ENCODE data around the gene KRTAP10-3.
"Not testable (repeated sequence)": the region's sequence is repeated elsewhere in the genome, so short reads cannot be mapped to it uniquely, and the experiment has no call there.

The KRTAP10-3 gene

DNA sequence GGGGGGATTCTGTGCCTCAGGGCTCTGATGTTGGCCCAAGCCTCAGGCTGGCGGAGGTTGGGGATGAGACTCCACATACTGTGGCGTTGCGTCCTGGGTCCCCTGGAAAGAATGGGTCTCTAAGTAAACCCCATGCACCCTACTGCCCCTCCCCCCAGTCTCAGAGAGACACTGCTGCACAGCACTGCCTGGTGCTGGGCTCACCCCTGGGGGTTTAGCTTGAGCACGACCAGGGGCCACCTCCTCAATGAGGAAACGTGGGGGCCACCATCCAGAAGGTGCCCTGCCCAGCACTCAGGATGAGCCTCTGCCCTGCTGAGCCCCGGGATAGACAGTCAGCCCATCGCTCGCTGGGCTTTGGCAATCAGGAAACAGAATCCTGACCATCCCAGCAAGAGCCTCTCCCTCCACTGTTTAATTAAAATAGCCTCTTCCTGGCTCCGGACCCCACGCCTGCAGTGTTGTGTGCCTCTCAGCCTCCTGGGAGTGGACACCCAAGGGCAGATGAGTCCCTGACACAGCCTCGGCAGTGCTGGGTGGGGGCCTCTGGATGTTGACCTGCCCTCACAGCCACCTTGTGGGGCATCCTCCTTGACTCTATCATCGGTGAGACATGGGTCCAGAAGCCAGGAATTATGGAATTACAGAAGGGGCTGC lies 11.4 kb upstream of the KRTAP10-3 start:
- DNase-seq: no peak

DNA sequence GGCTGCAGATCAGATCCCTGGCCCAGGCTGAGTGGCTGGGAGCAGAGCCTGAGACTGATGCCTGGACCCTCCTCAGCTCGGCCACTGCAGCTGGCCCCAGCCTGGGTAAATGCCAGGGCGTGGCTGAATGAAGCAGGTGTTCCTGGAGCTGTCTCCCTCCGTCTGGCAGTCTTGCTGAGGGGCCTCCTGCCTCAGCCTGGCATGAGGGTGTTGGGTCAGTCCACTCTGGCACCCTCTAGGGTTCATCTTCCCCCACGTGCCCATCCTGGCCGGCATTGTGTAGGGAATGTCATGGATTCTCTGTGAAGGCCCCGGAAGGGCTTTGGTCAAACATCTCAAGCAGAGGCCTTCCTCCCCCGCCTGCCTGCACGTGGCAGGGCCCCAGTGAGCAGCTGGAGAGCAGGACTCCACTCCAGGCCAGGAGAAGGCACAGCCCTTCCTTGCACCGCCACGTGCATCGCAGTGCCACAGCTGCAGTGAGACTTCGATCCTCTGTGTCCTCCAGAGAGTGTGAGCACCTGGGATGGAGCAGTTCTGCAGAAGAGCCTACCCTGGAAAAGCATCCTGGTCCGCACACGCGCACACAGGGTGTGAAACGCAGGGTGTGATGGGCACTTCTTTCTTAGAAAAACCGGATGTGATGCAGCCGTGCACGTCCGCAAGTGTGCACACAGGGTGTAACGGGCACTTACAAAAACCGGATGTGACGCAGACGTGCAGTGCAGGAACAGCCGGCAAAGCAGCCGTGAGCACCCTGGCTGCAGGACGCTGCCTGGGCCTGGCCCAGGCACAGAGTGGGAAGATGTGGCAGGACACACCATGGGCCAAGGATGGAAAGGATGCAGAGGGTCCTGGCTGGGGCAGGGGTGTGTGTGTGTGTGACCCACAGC lies 10.3 kb upstream of the KRTAP10-3 start:
- no peak for DNase-seq

GRCh38 chr21:44568261-44568660 lies 9.7 kb upstream of the KRTAP10-3 start:
- DNase-seq: no peak

GRCh38 chr21:44567481-44568171 lies 9.0 kb upstream of the KRTAP10-3 start:
- DNase-seq: no peak

- no peak for DNase-seq
These were observed 7.8 kb upstream of the KRTAP10-3 start for GRCh38 chr21:44566403-44566802.

GRCh38 chr21:44564886-44565598 lies 6.4 kb upstream of the KRTAP10-3 start:
- no peak for DNase-seq

DNA sequence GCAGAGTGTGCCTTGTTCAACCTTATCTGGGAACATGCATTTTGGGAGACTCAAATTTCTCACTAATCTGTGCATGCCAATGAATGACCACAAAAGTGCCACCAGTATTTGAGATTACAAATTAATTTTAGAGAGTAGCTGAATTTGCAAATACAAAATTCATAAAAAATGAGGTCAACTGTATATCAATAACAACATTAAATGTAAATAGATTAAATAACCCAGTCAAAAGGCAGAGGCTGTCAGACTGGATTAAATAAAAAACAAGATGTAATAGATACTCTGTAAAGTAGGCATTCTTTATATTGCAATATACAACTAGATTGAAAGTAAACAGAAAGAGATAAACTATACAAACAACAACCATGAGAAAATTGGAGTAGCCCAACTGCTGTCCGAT lies 5.5 kb upstream of the KRTAP10-3 start:
- no peak for DNase-seq

DNA sequence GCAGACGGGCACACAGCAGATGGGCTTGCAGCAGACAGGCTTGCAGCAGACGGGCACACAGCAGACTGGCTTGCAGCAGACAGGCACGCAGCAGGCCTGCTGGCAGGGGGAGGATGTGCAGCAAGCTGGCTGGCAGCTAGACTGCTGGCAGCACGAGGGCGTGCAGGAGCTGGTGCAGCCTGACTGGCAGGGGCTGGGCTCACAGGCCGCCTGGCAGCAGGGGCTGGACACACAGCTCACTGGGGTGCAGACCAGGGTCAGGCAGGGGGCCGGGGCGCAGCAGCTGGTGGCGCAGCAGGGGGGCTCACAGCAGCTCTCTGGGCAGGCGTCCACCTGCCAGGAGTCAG lies 293 bp downstream of the KRTAP10-3 start:
- not testable (repeated sequence) for DNase-seq

DNA sequence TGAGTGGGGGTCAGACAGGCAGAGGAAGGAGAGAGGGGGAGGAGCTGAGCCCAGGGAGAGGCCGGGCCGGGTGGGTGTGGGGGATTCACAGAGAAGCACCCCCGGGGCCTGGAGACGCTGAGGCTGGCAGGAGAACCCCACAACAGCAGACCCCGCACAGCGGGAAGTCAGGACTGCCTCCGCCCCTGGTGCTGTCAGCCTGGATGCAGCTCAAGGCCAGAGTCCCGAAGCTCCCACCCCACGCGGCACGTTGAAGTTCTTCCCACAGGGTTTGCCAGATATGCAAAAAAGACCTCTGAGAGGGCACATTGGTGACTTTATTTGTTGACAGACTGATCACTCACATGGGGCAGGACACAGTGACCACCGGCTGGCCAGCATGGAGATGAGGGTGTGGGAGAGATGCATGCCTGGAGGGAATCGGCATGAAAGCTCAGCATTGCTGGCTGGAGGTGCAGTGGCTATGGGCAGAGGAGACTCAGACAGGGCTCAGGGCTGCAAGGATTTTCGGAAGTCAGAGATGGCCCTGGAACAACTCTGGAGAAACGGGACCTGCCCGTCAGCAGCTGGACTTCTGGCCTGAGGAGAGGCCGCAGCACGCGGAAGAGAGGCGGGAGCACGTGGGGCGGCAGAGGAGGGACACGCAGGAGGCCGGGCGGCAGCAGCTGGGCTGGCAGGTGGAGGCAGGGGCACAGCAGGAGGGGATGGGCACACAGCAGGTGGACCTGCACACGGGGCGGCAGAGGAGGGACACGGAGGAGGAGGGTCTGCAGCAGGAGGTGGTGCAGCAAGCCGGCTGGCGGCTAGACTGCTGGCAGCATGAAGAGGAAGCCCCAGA lies 885 bp downstream of the KRTAP10-3 start:
- DNase-seq: no peak

GRCh38 chr21:44556879-44557278 lies 1.7 kb downstream of the KRTAP10-3 start:
- no peak for DNase-seq

DNA sequence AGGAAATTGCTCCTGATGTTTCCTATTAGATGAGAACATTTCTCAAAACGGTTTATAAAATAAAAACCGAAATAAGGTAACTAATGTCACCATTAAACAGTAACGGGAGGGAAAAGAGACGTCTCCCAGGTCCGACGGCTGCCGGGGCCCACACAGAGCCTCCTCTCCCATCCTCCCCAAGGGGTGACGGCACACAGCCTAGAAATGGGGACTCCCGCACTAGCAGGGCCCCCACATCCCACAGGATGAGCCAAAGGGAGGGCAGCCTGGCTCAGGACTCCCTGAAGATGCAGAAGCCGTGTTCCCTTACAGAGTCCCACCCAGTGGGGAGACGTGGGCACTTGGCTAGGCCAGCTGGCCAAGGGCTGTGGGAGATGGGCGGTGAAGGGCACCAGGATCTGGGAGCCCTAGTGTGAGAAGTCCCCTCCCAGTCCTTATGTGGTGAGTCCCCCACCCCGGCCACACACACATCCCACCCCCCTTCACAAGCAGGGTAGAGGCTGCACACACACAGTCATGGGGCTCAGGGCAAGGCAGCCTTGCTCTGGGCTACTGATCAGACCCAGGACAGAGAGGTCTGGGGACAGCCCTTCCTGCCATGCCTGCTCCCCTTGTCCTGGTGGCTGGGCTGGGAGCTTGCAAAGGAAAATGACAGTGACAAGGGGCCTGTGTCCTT lies 3.3 kb downstream of the KRTAP10-3 start:
- no peak for DNase-seq

DNA sequence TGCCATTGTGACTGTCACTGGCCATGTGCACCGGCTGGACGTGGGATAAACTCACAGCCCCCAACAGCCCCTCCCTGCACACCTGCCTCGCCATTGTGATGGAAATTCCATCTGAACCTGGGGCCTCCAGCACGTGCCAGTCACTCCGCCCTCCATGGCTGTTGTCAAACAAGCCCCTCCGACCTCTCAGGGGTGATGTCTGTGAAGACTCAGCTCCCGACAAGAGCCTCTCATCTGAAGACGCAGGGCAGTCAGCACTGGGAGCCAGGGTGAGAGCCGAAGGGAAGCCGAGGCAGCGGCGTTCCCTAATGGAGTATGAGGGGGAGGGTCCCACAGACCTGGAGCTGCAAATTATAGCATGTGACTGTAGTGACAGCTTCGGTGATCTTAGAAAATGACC lies 5.9 kb downstream of the KRTAP10-3 start:
- DNase-seq: no peak

DNA sequence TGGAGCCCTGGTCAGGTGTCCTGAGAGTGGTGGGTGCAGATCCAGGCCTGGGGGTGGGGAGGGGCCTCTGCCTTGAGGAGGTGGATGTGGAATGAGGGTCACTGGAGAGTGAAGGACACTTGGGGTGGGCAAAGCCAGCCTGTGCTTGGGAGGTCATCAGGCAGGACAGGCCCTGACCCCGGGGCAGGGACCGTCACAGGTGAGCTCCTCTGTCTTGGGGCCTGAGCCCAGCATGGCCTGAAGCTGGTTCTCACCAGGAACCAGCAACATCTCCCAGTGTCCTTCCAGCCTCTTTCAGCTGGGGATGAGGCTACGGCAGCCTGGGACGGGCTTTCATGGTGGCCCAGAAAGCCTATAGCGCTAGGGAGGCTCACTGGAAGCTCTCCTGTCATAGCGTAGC lies 6.5 kb downstream of the KRTAP10-3 start:
- DNase-seq: no peak

DNA sequence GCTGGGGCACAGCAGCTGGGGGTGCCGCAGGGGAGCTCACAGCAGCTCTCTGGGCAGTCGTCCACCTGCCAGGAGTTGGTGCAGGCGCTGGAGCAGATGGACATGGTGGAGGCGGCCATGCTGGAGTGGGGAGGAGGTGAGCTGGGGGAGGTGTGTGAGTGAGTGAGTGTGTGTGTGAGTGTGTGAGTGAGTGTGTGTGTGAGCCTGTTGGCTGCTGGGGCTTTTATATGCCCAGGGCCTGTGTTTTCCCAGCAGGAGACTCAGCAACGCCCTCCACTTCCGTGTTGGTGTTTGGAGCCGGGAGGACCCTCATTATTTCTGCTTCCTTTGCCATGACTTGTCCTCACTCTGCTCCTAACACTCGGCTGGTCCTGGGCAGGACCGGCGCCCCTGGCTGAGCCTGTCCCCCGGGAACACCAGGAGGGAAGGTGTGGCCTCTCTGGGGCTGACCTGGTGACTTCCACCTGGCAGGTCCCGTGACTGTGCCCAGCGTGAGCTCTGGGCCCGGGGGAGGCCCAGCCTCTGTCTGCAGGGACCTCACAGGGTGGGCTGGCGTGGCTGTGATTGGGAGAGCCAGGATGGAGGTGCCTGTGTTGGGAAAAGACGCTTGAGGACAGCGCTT lies 7.1 kb downstream of the KRTAP10-3 start, which contains the start of gene KRTAP10-2:
Gene KRTAP10-2 (minus strand): TSS at position 166 of the 622 bp plus-strand sequence. CDS start 47 bp downstream, at position 119.
- no peak for DNase-seq

GRCh38 chr21:44550807-44551206 lies 7.8 kb downstream of the KRTAP10-3 start:
- no peak for DNase-seq

DNA sequence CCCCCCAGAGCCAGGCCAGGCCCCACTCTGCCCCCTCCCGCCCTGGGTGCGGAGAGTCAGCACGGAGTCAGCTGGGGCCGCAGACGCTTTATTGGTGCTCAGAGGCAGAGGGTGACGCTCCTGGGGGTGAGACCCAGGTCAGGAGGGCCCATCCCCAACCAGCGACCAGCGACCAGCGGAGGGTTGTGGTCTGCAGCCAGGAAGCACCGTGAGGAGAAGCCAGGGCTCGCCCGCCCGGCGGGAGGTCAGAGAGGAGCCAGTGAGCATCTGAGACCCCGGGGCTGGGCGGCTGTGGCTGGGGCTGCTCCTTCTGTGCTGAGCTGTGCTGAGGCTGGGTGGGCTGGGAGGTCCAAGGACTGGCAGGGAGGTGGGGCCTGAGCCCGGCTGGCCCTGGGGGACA lies 8.3 kb downstream of the KRTAP10-3 start:
- DNase-seq: not testable (repeated sequence)

DNA sequence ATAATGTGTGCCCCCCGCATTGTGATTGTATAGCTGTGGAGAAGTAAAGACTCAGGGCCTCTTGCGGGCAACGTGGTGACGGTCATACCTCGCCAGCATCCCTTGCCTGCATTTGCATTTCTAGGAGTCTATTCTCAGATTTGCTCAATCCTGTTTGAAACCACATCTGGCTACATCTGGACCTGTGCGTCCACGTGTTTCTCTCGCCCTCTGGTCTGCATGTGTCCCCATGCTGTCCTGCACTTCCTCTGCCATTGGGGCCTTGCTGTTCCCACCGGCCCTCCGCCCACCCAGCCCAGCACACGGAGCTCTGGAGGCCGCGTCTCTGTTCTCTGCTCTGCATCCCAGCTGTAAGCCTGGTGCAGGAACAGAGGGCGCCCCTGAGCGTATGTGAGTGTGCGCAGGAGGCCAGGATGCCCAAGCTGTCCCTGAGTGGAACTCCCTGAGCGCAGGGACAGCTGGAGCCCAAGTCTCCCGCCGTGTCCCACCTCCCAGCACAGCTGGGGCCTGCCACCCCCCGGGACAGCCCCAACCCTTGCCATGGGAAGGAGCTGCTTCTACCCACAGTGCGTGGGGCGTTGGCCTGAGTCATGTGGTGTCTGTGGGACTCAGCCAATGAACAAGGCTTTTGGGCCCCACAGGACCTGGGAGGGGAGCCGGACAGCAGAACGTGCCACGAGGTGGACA lies 8.9 kb downstream of the KRTAP10-3 start:
- DNase-seq: no peak

DNA sequence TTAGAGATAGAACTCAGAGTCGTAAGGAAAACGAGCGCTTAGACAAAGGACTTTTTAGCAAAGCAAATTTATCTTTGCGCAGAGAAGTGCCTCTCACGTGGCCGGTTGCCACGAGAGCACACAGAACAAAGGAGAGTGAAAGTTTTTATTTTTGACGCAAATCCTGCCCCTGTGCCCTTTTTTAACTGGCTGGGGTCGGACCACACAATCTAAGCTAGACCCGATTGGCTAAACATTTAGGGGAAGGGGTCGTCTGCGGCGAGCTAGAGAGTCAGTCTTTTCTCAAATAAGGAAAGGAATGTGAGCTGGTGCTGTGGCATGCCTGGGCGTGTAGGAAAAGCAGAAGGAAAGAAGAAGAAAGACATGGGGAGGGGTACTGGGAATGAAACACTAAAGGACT lies 9.7 kb downstream of the KRTAP10-3 start:
- no peak for DNase-seq

DNA sequence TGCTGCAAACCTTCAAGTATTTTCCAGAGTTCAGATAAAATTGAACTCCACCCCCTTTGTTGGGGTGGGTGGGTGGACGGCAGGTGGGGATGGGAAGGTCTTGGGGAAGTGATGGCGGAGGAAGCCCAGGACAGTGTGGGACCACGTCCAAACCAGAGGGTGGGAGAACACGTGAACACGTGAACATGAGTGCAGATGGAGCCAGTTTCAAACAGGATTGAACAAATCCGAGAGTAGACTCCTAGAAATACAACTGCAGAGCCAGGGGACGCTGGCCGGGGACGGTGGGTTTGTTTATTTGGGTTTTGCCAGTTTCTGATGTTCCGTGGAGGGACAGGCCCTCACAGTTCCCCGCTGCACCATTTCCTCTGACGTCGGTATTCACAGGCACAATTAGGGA lies 10.2 kb downstream of the KRTAP10-3 start:
- no peak for DNase-seq

DNA sequence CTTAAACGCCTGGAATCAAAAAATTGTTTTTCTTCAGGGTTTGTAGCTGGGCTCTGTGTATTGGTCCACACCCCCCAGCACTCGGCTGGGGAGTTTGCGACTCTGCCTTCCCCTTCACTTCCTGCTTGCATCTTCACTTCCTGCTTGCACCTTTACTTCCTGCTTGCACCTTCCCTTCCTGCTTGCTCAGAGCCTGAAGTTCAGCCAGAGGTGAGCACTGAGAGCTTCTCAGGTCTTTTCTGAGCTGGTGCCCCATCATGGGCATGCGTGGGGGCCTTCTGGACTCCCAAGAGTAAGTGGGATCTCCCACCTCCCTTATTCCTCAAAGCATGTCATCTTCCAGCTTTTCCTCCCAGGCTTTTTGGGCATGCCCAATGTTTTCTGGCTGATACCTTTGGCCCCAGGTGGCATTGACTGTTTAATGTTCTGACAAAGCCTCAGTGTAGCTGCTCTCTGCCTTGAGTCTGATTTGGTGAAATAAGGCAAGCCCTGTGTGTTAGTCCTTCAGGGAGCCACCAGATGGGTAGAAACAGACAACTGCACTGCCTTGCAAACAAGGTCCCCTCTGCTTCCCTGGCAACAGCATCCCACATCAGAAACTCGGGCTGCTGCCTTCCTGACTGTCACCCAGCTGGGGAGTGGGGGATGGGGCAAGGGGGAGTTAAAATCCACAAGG lies 10.8 kb downstream of the KRTAP10-3 start:
- no peak for DNase-seq

All from NCI-H526 (cell line).